Measurements from ENCODE around the gene ITPA.

ITPA gene

GRCh38 chr20:3188823-3189413, 20.4 kb upstream of the ITPA start:
- no peaks in the 10 kb centered on the region for H3K27me3 ChIP-seq (ENCODE audit: insufficient read depth, low read length, poor library complexity, severe bottlenecking)
- no peak overlapping the region for H2AFZ ChIP-seq (ENCODE audit: low read length)
- H3K36me3 ChIP-seq (ENCODE audit: insufficient read depth, low read length), result peaks cover 39% of the 10 kb centered on the region; the same call in 1 of the 2 replicates
- no peaks in the 10 kb centered on the region for H3K9me3 ChIP-seq (ENCODE audit: insufficient read depth, low read depth, low read length)
- H4K20me1 ChIP-seq (ENCODE audit: insufficient read depth, low read length, poor library complexity, severe bottlenecking), result no peaks in the 10 kb centered on the region
- no peaks in the 10 kb centered on the region for H3K4me1 ChIP-seq (ENCODE audit: insufficient read depth, low read length, poor library complexity, severe bottlenecking)
- H3K4me3 ChIP-seq (ENCODE audit: low read length, poor library complexity, severe bottlenecking), result no peak overlapping the region
- H3K9ac ChIP-seq (ENCODE audit: low read depth, low read length, poor library complexity, severe bottlenecking), result no peak overlapping the region
- H3K79me2 ChIP-seq (ENCODE audit: insufficient read depth, low read length), result no peaks in the 10 kb centered on the region
- no peak overlapping the region for H3K4me2 ChIP-seq (ENCODE audit: low read depth, low read length, poor library complexity, severe bottlenecking)
- TF ChIP-seq CTCF (conservative IDR thresholded peaks at IDR 0.05; ENCODE audit: low read length) (no peak), EZH2phosphoT487 (IDR thresholded peaks at IDR 0.05; ENCODE audit: borderline replicate concordance) (no peak)
- H3K9me2 ChIP-seq (replicated peaks; ENCODE audit: low read depth, low read length), result no peaks in the 10 kb centered on the region
- no peaks in the 10 kb centered on the region for H3F3A ChIP-seq (ENCODE audit: low read depth)

- Histone ChIP-seq H3K4me2 (ENCODE audit: low read depth, low read length, poor library complexity, severe bottlenecking) (no peak overlapping the region), H3K79me2 (ENCODE audit: insufficient read depth, low read length) (no peaks in the 10 kb centered on the region), H4K20me1 (ENCODE audit: insufficient read depth, low read length, poor library complexity, severe bottlenecking) (no peaks in the 10 kb centered on the region), H3K9me3 (ENCODE audit: insufficient read depth, low read depth, low read length) (no peaks in the 10 kb centered on the region), H3K27me3 (ENCODE audit: insufficient read depth, low read length, poor library complexity, severe bottlenecking) (no peaks in the 10 kb centered on the region), H3F3A (ENCODE audit: low read depth) (no peaks in the 10 kb centered on the region), H3K9ac (ENCODE audit: low read depth, low read length, poor library complexity, severe bottlenecking) (no peak overlapping the region), H3K4me3 (ENCODE audit: low read length, poor library complexity, severe bottlenecking) (no peak overlapping the region), H3K36me3 (ENCODE audit: insufficient read depth, low read length) (peaks cover 47% of the 10 kb centered on the region; the same call in 1 of the 2 replicates), H3K9me2 (replicated peaks; ENCODE audit: low read depth, low read length) (no peaks in the 10 kb centered on the region), H3K4me1 (ENCODE audit: insufficient read depth, low read length, poor library complexity, severe bottlenecking) (no peaks in the 10 kb centered on the region), H2AFZ (ENCODE audit: low read length) (no peak overlapping the region)
- no peak for TF ChIP-seq CTCF (conservative IDR thresholded peaks at IDR 0.05; ENCODE audit: low read length)
- TF ChIP-seq EZH2phosphoT487 (IDR thresholded peaks at IDR 0.05; ENCODE audit: borderline replicate concordance), result no peak
Observed at GRCh38 chr20:3189561-3190131, 19.7 kb upstream of the ITPA start.

- Histone ChIP-seq H3K9me2 (replicated peaks; ENCODE audit: low read depth, low read length) (no peaks in the 10 kb centered on the region), H3K9ac (ENCODE audit: low read depth, low read length, poor library complexity, severe bottlenecking) (no peak overlapping the region), H3K4me3 (ENCODE audit: low read length, poor library complexity, severe bottlenecking) (no peak overlapping the region), H3K4me2 (ENCODE audit: low read depth, low read length, poor library complexity, severe bottlenecking) (no peak overlapping the region), H3F3A (ENCODE audit: low read depth) (no peaks in the 10 kb centered on the region), H3K27me3 (ENCODE audit: insufficient read depth, low read length, poor library complexity, severe bottlenecking) (no peaks in the 10 kb centered on the region), H3K36me3 (ENCODE audit: insufficient read depth, low read length) (peaks cover 56% of the 10 kb centered on the region; the same call in 1 of the 2 replicates), H2AFZ (ENCODE audit: low read length) (no peak overlapping the region), H3K4me1 (ENCODE audit: insufficient read depth, low read length, poor library complexity, severe bottlenecking) (no peaks in the 10 kb centered on the region), H3K9me3 (ENCODE audit: insufficient read depth, low read depth, low read length) (no peaks in the 10 kb centered on the region), H3K79me2 (ENCODE audit: insufficient read depth, low read length) (0 out of 2 replicates have a peak, but pooled peaks cover 2% of the 10 kb centered on the region), H4K20me1 (ENCODE audit: insufficient read depth, low read length, poor library complexity, severe bottlenecking) (no peaks in the 10 kb centered on the region)
- TF ChIP-seq CTCF (conservative IDR thresholded peaks at IDR 0.05; ENCODE audit: low read length) (no peak), EZH2phosphoT487 (IDR thresholded peaks at IDR 0.05; ENCODE audit: borderline replicate concordance) (no peak)
Observed at GRCh38 chr20:3190681-3191111, 18.6 kb upstream of the ITPA start.

Measured in Loucy (cell line).